Fibroblast of skin of abdomen (primary cell): ENCODE results near the gene AP5S1.
"Not testable (repeated sequence)": the region's sequence is repeated elsewhere in the genome, so short reads cannot be mapped to it uniquely, and the experiment has no call there.

ENCODE experiments used
- DNase-seq: peaks from one replicate; pipeline ENCODE4 v3.0.0-alpha.2; 2013

The AP5S1 gene

GRCh38 chr20:3812975-3813847, 7.1 kb upstream of the AP5S1 start:
- DNase-seq, result no peak

- no peak for DNase-seq
Measured at GRCh38 chr20:3813848-3814581, 6.3 kb upstream of the AP5S1 start.

- DNase-seq, result no peak
Measured at GRCh38 chr20:3814928-3815495, 5.3 kb upstream of the AP5S1 start.

DNA sequence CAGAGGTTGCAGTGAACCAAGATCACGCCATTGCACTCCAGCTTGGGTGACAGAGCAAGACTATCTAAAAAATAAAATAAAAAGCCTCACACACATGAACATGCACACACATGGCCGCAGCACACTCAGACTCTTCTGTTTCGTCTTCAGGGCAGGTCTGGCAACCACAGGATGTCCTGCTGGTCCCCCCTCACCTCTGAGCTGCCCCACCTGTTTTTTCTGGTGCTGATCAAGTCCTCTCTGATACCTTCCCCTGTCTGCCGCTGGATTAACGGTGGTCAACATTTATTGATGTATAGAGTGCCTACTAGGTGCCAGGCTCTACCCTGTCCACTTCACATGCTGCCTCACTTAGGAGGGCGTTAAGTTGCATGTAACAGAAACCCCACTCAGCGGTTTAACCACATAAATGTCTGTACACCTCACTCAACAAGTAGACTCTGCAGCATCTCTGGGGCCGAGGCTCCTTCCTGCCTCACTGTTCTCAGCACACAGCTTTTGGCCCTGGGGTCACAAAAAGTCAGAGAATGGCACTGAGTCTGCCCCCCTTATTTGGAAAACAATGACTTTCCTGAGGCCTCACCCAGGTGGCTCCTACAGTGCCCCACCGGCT, 4.5 kb upstream of the AP5S1 start:
- DNase-seq, result no peak

DNA sequence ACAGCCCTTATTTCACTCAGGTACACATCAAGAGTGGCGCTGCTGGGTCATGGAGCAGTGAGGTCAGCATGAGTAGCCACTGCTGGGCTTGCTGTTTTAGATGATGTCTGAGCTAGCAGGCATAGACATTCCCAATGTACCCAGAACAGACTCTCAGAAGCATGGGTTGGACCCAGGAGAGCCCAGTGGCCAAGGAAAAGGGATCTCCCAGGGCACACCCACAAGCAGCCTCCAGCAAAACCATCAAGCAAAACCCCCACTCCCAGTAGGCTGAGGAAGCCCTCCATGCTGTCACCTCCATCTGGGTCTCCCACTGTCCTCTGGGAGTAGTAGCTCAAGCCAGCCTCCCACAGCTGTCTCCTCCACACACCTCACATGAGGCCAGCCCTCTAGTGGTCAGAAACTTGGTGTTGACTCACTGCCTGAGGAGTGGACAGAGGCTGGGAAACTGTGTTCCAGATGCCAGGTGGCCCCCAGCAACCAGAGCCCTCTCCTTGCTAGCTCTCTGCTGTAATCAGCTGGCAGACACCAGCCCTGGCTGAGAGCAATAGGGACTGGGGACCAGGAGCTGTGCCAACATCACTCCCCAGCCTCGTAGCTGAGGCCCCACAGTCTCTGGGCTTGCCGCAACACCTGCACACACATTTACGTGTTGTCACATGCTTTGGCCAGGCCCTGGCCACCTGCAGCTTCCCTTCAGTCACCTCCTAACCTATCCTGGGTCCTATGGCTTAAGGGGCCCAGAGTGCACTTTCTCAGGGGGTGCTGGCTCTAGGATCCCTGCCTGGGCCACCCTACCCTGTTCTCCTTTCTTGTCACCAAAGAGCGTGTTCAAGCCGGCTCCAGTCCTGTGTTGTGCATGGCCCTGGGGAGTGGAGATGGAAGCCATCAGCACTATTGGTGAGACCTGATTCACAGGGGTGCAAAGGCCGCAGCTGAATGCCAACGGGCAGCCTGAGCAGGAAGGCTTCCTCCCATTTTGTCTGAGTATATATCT, 1.9 kb upstream of the AP5S1 start:
- DNase-seq, result peak; percentile 74

DNA sequence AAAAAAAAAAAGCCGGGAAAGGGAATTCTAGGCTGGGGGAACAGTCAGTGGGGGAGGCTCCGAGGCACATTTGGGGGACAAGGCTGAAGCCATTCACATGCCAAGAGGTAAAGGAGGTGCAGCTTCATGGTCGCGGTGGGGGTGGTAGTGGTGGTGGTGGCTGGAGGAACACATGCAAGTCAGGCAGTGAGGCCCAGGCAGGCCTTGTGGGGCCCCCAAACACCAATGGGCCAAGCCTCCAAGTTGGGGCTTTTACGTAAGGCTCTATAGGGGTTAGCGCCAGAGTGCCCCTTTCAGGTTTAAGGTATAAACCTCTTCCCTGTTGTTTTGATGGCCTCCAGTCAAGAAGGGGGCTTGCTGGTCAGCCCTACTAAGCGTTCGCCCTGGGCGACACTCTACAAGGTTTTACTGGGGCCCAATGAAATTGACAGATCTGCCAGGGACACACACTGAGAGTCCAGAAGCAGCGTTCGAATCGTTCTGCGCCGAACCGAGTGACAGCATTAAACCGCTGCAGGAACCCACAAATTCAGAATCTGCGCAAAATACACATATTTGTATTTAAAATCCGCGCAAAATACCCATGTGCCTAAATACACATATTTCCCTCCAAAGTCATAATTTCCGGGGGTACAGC, 818 bp upstream of the AP5S1 start:
- DNase-seq, result no peak

GRCh38 chr20:3820901-3821727, 767 bp downstream of the AP5S1 start:
- no peak for DNase-seq

DNA sequence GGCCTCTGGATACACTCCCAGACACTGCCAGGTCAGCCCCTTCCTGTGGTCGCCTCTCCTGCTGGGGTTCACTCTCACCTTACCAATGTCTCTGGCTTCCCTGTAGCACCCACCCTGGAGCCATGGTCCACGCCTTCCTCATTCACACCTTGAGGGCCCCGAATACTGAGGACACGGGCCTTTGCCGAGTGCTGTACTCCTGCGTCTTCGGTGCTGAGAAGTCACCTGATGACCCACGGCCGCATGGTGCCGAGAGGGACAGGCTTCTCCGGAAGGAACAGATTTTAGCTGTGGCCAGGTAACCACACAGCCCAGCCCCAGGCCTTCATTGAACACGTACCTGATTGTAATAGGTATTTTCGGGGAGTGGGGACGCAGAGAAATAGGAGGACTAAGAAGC, 1.6 kb downstream of the AP5S1 start:
- no peak for DNase-seq

GRCh38 chr20:3823881-3824280, 3.5 kb downstream of the AP5S1 start:
- DNase-seq, result no peak

GRCh38 chr20:3825526-3825925, 5.2 kb downstream of the AP5S1 start:
- no peak for DNase-seq

DNA sequence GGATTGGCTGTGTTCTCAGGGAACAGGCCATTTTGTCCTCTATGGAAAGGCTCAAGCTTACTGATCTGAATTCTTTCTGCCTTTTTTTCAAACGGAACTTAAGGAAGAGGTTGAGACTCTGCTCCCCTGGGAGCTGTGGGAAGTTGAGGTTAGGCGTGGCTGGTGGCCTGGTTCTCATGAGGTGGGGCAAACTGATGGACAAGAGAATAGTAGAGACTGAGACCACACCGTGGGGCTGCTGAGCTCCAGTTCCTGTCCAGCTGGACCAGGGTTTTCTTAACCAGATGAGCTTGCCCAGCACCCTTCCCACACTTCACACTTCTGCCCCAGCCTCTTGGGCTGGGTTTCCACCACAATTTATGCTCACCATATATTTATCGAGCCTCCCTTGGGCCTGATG, 6.1 kb downstream of the AP5S1 start:
- no peak for DNase-seq

- DNase-seq, result no peak
Measured at GRCh38 chr20:3828798-3829197, 8.5 kb downstream of the AP5S1 start.

GRCh38 chr20:3829891-3830290, 9.5 kb downstream of the AP5S1 start:
- not testable (repeated sequence) for DNase-seq

GRCh38 chr20:3836132-3836531, 15.8 kb downstream of the AP5S1 start:
- DNase-seq, result no peak

DNA sequence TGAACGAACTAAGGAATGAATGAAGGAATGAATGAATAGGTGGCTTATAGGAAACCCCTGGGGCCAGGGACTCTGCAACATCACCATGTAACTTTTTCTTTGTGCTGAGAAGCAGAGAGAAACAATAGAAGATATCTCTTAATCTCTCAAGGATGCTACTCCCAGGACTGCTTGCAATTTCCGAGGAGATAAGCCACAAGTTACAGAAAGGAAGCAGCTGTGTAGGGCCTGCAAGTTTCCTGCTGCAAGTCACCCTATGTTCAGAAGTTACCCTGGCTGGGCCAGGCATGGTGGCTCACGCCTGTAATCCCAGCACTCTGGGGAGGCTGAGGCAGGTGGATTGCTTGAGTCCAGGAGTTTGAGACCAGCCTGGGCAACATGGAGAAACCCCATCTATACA, 19.0 kb downstream of the AP5S1 start:
- DNase-seq, result no peak

- DNase-seq, result not testable (repeated sequence)
Measured at GRCh38 chr20:3840201-3840600, 19.9 kb downstream of the AP5S1 start.

- DNase-seq, result no peak
Measured at GRCh38 chr20:3842348-3842930, 22.1 kb downstream of the AP5S1 start.

- peak; percentile 25 for DNase-seq
Measured at GRCh38 chr20:3843490-3843889, 23.1 kb downstream of the AP5S1 start.

- not testable (repeated sequence) for DNase-seq
Measured at GRCh38 chr20:3843990-3844619, 23.8 kb downstream of the AP5S1 start.

DNA sequence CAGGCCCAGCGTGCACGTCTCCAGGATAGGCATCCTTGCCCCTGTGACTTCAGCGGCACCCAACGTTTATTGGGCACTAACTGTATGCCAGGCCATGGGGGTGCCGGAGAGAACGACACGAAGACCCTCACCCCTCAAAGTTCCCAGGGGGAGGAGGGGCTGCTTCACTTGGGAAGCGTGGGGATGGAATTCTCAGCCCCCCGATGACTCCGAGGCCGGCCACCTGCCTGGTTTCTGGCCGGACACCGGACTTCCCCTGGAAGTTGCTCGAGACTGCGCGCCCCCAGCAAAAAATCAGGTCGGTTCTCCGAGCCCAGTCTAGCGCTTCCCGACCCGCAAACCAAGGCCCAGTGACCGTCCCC, 26.0 kb downstream of the AP5S1 start:
- DNase-seq, result no peak
